ENCODE data around the gene CALHM2.
"Not testable (repeated sequence)": the region's sequence is repeated elsewhere in the genome, so short reads cannot be mapped to it uniquely, and the experiment has no call there.

The CALHM2 gene

DNA sequence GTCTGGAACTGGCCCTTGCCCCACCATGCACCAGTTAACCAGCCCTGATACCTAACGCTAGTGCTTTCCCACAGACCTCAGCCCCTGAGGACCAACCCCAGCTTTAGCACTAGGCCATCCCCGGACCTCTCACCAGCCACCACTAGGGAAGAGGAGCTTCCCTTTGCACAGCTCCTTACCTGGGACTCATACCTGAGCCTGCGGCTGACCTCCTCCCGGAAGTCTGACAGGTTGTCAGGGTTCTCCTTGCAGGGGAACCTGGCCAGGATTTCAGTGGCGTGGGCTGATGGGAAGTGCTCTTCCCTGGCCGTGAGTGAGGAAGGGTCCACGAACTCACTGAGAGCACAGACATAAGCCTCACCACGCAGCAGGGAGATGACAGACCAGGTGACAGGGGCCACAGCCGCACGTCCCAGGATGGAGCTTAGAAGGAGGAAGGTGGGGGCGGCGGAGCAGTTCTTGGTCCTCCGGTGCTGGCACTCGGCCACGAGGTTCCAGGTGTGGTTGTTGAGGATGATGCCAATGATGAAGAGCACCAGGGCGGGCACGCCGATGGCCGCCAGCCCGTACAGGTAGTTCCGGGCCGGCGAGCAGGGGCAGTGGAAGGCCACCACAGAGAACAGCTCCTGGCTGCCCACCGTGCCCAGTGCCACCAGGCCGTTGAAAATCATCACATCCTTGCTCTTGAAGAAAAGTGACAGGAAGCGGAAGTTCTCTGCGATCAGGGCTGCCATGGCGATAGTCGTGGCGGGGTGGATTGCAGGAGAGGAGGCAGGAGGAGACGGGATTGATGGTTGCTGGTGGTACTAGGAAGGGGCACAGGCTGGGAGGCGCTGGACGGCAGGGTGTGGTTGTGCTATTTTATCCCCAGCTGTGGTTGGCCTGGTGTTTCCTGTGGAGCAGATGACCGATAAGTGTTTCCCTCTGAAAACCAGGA lies 2.7 kb downstream of the CALHM2 start:
- no peak for DNase-seq

DNA sequence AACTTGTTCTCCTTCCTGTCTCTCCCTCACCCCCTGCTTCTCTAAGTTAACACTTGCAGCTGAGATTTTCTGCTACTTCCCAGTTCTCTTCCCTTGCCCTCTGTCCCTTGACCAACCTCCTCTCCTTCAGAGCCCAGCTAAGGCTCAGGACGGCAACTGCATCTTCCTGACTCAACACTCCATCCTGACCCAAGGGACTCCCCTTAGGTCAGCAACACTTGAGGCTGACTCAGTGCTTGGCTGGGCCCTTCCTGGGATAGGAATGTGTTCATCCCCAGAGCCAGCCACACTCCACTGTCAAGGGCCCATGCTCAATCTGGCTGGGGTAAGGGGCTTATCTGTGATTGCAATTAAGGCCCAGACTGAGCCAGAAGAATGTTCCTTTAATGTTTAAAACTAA lies 3.4 kb downstream of the CALHM2 start:
- no peak for DNase-seq

DNA sequence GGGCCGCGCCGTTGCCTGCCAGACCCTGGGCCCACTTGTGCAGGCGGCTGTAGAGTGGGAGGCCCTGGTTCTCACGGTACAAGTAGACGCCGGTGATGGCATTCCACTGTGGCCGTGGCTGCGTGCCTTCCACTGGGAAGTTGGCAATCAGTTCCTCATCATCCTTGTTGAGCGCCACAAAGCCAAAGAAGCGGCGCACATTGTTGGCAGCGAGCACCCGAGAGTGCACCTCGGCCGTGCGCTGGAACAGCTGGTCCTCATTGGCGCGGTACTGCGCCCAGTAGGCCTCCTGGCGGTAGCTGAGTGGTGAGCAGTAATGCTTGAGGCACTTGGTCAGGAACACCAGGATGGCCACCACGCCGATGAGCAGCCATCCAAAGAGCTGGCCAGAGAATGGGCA lies 5.0 kb downstream of the CALHM2 start:
- DNase-seq = no peak

DNA sequence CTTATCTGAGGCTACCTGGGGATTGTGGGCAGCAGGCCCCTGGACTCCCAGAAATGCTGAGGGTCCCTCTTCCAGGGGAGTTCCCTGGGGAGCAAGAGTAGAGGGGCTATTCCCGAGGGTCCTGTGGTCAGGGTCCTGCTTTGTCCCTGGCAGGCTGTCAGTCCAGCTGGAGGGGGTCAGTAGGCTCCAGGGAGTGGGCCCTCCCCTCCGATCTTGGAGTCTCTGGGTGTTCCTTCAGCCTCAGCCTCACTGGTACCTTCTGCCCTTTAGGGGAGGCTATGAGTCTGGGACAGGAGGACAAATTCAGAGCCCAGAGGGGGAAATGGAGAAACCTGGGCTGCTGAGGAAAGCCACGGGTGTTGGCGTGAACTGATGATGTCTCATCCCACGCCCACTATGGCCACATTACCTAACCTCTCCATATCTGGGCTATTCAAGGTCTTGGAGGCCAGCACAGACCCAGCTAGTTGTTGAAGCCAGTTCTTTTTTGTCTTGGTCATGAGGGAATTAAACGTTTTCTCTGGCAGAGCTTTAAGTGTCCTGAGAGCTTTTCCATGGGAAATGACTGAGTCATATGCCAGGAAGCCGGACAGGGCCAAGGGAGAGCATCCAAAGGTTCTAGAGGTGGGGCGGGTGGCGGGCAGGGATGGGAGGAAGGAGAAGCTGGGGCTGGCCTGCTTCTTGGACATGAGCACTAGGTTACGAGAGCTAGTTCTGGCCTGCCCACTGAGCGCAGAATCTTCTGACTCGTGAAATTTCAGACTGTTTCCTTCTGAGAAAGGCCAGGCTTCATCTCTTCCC lies 6.2 kb downstream of the CALHM2 start:
- no peak for DNase-seq

GRCh38 chr10:103445366-103445765 lies 6.8 kb downstream of the CALHM2 start:
- DNase-seq = no peak

DNA sequence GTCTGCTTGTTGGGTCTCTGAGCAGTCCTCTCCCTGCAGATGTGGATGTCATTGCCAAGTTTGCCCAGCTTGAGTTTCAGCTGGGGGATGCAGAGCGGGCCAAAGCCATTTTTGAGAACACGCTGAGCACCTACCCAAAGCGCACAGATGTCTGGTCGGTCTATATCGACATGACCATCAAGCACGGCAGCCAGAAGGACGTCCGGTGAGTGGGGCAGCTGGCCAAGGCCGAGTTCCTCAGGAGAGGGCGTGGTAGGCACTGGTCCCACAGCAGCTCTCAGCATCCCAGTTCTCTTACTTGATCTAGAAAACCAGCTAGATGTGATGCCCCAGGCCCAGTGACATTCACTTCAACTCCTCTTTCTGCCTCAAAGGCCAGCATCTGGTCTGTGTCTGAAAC lies 7.7 kb downstream of the CALHM2 start:
- no peak for DNase-seq

GRCh38 chr10:103443475-103444185 lies 8.5 kb downstream of the CALHM2 start:
- no peak for DNase-seq

- no peak for DNase-seq
These were observed 10.1 kb downstream of the CALHM2 start for GRCh38 chr10:103442031-103442461.

DNA sequence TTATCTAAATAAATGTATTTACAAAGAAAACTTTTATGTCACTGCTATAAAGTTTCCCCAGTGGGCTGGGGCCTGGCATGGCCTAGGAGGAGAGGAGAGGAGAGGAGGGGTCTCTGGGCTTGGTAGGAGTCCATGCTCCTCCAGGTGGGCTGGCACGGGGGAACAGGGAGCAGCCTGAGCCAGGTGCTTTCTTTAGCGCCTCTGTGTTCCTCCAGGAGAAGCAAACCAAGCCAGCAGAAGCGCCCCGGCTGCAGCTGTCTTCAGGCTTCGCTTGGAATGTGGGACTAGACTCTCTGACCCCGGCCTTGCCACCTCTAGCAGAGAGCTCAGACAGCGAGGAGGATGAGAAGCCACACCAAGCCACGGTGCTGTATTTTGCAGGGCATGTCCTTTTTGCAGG lies 10.6 kb downstream of the CALHM2 start:
- no peak for DNase-seq

- no peak for DNase-seq
These were observed 11.0 kb downstream of the CALHM2 start for GRCh38 chr10:103441206-103441605.

GRCh38 chr10:103440416-103440815 lies 11.8 kb downstream of the CALHM2 start:
- DNase-seq = no peak

GRCh38 chr10:103439776-103440175 lies 12.4 kb downstream of the CALHM2 start:
- DNase-seq = no peak

DNA sequence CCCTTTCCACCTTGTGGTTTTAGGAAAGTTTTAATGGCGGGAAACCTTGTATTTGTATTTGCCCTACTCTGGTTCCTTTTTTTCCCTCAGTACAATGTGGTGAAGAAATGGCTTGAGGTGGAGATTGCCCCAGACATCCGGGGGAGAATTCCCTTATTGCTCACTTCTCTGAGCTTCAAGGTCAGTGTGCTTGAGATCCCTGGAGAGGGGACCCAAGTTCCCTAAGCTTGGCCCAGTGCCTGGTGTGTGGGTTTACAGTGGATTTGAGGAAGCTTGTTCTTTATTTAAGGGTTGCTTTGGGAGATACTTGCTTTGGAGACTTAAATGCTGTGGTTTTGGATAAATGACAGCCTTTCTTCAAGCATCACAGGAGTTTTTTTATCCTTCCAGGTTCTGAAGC lies 18.3 kb downstream of the CALHM2 start:
- no peak for DNase-seq

- no peak for DNase-seq
These were observed 20.3 kb downstream of the CALHM2 start for GRCh38 chr10:103431902-103432301.

GRCh38 chr10:103429647-103430046 lies 22.5 kb downstream of the CALHM2 start:
- no peak for DNase-seq

DNA sequence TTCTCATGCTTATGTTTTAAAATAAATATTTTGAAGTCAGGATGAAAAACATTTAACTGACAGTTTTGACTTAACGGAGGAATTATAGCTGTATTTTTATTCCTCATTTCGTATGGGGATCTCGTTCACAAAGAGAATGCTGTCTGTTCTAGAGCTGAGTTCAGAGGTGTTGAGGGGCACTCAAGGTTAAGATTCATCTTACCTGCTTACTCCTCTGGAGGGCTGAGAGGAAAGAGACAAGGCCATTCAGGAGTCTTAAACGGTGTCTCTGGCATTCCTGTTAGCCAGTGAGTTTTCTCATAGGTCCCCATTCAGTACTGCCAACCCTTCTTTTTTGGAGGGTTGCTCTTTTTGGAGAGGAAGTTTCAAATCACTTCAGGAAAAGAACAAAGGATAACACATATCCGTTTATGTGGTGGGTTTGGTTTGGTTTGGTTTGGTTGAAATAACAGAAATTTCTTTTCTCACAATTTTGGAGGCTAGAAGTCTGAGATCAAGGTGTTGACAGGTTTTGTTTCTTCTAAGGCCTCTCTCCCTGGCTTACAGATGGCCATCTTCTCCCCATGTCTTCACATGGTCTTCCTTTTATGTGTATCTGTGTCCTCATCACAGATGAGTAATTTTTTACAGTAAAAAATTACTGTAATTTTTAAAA lies 23.1 kb downstream of the CALHM2 start:
- no peak for DNase-seq

DNA sequence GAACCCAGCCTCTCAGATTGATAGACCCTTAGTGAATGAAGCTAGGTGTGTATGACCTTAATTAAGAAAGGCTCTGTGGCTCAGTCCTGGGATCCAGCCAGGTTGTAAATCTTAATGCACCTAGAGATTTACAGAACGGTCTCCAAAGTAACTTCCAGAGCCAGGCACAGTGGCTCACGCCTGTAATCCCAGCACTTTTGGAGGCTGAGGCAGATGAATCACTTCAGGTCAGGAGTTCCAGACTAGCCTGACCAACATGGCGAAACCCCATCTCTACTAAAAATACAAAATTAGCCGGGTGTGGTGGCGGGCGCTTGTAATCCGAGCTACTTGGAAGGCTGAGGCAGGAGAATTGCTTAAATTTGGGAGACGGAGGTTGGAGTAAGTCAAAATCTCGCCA lies 24.3 kb downstream of the CALHM2 start:
- no peak for DNase-seq

GRCh38 chr10:103423748-103424147 lies 28.4 kb downstream of the CALHM2 start:
- no peak for DNase-seq

GRCh38 chr10:103419101-103419500 lies 33.1 kb downstream of the CALHM2 start:
- no peak for DNase-seq

DNA sequence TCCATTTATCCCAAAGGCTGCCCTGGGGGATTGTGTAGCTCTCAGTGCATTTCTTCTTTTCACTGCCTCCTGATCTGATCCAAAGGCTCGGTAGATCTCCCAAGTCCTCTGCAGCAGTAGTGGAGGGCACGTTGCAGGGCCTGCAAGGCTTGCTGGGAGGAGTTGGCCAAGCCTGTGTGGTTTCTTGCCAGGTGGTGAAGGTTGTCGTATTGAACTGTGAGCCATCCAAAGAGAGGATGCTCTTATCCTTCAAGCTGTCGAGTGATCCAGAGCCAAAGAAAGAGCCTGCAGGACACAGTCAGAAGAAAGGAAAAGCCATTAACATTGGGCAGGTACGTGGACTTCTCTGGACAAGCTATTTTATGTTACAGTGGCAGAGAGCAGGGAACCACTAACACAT lies 34.6 kb downstream of the CALHM2 start:
- no peak for DNase-seq

DNA sequence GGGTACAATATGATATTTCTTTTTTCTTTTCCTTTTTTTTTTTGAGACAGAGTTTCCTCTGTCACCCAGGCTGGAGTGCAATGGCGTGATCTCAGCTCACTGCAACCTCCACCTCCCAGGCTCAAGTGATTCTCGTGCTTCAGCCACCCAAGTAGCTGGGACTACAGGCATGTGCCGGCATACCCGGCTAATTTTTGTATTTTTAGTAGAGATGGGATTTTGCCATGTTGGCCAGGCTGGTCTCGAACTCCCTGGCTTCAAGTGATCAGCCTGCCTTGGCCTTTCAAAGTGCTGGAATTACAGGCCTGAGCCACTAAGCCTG lies 35.1 kb downstream of the CALHM2 start:
- DNase-seq = not testable (repeated sequence)

GRCh38 chr10:103416436-103417147 lies 35.6 kb downstream of the CALHM2 start:
- peak; percentile 19 to 30 for DNase-seq
